AG04450 (cell line): ENCODE data around the gene USP49. TPM values are rescaled to one million over a fixed set of nuclear protein-coding genes. Genes with fewer than 3 reads are reported as not detected.

ENCODE experiments used
- CTCF ChIA-PET: fragments of 300-600, 350-600 bp; formaldehyde crosslinking; extraction: SDS; loops from one replicate; lab custom pipeline; 2022; ENCODE audit warnings: antibody characterized with exemption, inconsistent platforms; lab: Charles Lee
- POLR2A ChIA-PET: fragments of 350-600 bp; formaldehyde crosslinking; extraction: SDS; loops from one replicate; lab custom pipeline; 2021; ENCODE audit warnings: antibody characterized with exemption, inconsistent platforms; lab: Yijun Ruan, JAX
- DNase-seq: peaks from one replicate; pipeline ENCODE4 v3.0.0-alpha.2; 2011; ENCODE audit warnings: low read depth, low spot score
- H3K27ac ChIP-seq: one replicate; pipeline ENCODE4 v1.5.1; 2012; ENCODE audit warnings: low read depth, low read length, control low read depth
- H3K27me3 ChIP-seq: one replicate; pipeline ENCODE4 v1.6.0; 2012; ENCODE audit warnings: low read length; ENCODE audit not compliant: control insufficient read depth, insufficient read depth
- H3K4me3 ChIP-seq: 2 replicates; pipeline ENCODE4 v1.5.1; 2011; ENCODE audit warnings: mild to moderate bottlenecking, low read depth, low read length, control low read depth
- H3K9me3 ChIP-seq: 2 replicates; pipeline ENCODE4 v1.5.1; 2012; ENCODE audit warnings: low read length; ENCODE audit not compliant: control insufficient read depth, insufficient read depth
- CTCF ChIP-seq: IDR thresholded peaks from 2 replicates; pipeline ENCODE4 v1.5.1; 2011; ENCODE audit warnings: low read depth, low read length, control low read depth, inconsistent platforms
- polyA plus RNA-seq: library from polyadenylated mRNA; depleted of rRNA; stranded (reverse); fragments of >200 nt; gene quantifications from 2 replicates; pipeline ENCODE4 v1.2.3, GENCODE V29; 2011

USP49 gene
- polyA plus RNA-seq, 1 experiment = 3.0 TPM

DNA sequence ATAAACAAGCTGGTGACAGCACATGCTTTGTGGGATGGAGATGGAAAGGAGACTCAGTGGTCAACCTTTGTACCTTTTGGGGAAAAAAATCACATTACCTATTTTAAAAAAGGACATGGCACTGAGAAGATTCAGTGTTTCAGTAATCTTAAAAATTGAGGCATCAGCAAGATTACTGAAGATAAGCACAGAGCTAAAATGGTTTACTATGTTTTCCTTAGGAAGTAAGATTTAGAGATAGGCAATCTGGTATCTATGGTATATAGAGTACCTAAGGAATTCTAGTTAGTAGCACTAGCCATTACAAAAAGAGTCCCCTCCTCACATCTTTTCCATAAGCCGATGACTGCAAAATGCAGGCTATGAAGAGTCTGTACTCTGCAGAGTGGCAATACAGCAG, 72.0 kb downstream of the USP49 start:
- Histone ChIP-seq H3K27ac (no peak overlapping the region), H3K4me3 (no peak overlapping the region), H3K9me3 (no peaks in the 10 kb centered on the region), H3K27me3 (no peaks in the 10 kb centered on the region)
- POLR2A ChIA-PET = interaction anchor here (0.6 kb wide), 1 partner anchor 48 kb away, joined by 3 read pairs; no protein-coding TSS in a partner anchor
- TF ChIP-seq CTCF = no peak
- no peak for DNase-seq
- CTCF ChIA-PET = interaction anchor here (0.6 to 1.6 kb wide), 3 partner anchors 18 to 98 kb away, joined by 3 to 6 read pairs (median 3); partner anchors contain the start of genes BYSL, MED20 and TOMM6

GRCh38 chr6:41822021-41822420, 73.2 kb downstream of the USP49 start:
- Histone ChIP-seq H3K9me3 (no peaks in the 10 kb centered on the region), H3K27ac (no peak overlapping the region), H3K27me3 (no peaks in the 10 kb centered on the region), H3K4me3 (no peak overlapping the region)
- ChIA-PET POLR2A (no interaction called here), CTCF (interaction anchor here (1.6 kb wide), 1 partner anchor 99 kb away, joined by 6 read pairs; the partner anchor contains the start of genes BYSL and MED20)
- DNase-seq = no peak
- no peak for TF ChIP-seq CTCF

GRCh38 chr6:41821266-41821665, 73.9 kb downstream of the USP49 start:
- no peaks in the 10 kb centered on the region for H3K9me3 ChIP-seq
- no peak overlapping the region for H3K27ac ChIP-seq
- ChIA-PET CTCF (interaction anchor here (2.1 kb wide), 1 partner anchor 20 kb away, joined by 6 read pairs; no protein-coding TSS in a partner anchor), POLR2A (no interaction called here)
- no peaks in the 10 kb centered on the region for H3K27me3 ChIP-seq
- H3K4me3 ChIP-seq = no peak overlapping the region
- no peak for DNase-seq
- no peak for TF ChIP-seq CTCF

DNA sequence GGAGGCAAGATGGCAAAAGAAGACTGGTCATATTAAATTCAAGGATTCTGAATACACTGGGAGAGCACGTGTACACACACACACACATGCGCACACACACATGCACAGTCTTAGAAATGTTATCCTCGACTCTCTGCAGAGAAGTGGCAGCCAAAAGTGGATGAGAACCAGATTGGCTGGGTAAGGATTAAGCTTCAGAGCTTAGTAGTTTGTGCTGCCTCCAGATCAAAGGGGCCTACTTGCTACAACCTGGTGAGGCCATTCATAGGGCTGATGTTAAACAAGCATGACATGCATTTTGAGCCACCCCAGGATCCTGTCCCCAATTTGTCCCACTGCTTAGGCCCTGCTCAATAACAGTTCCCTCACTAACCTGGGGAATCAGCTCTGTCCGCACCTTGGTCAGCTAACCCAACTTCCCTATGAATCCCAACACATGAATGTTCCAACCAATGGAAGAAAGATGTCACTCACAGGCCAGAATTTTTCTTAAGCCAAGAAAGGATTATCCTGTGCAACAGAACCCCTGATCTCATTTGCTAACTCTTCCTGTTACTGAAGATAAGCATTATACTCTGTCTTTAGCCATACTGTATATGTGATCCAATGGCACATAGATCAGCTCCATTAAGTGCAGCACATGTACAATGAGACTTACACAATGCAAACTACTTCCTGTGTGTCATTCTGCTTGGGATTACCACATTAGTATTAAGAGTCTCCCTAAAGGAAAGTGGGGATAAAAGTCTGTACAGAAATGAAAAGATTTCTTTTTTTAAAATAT, 76.7 kb downstream of the USP49 start:
- no peak overlapping the region for H3K27ac ChIP-seq
- no peaks in the 10 kb centered on the region for H3K27me3 ChIP-seq
- DNase-seq = no peak
- no peak overlapping the region for H3K4me3 ChIP-seq
- CTCF ChIA-PET = interaction anchor here (0.8 to 0.9 kb wide), 3 partner anchors 17 to 103 kb away, joined by 3 to 4 read pairs (median 3); partner anchors contain the start of genes BYSL, MED20 and TOMM6
- POLR2A ChIA-PET = no interaction called here
- TF ChIP-seq CTCF = no peak
- no peaks in the 10 kb centered on the region for H3K9me3 ChIP-seq

GRCh38 chr6:41815587-41815986, 79.6 kb downstream of the USP49 start:
- ChIA-PET POLR2A (no interaction called here), CTCF (interaction anchor here (0.7 to 2.2 kb wide), 4 partner anchors 14 to 229 kb away, joined by 5 to 9 read pairs (median 6); partner anchors contain the start of genes BYSL and MED20)
- TF ChIP-seq CTCF = no peak
- Histone ChIP-seq H3K27ac (no peak overlapping the region), H3K9me3 (no peaks in the 10 kb centered on the region), H3K4me3 (no peak overlapping the region), H3K27me3 (no peaks in the 10 kb centered on the region)
- no peak for DNase-seq
